Inflammatory macrophage treated with lipopolysaccharide for 4 hours (primary cell): ENCODE data around the gene PPDPF.
"Not testable (repeated sequence)": the region's sequence is repeated elsewhere in the genome, so short reads cannot be mapped to it uniquely, and the experiment has no call there.

Source experiments
- DNase-seq: peaks from one replicate; pipeline ENCODE4 v3.0.0-alpha.2; 2020

PPDPF gene, protein sequence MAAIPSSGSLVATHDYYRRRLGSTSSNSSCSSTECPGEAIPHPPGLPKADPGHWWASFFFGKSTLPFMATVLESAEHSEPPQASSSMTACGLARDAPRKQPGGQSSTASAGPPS

DNA sequence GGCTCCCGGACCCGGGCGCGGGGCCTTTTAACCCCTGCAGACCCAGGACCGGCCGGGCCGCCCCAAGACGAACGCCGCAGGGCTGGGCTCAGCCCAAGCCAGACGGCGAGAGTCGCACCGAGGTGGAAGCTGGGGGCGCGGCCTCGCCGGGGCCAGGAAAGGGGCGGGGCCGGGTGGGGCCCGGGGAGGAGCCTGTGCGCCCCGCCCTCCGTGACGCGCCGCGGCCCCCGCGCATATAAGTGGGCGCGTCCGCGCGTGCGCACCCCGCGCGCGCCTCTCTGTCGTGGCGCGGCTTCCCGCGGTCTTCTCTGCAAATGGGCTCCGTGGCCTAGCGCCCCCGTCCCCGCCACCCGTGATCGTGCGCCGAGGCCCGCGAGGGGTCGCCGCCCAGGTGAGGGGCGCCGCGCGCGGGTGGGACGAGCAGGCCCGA lies at the start of gene PPDPF:
PPDPF (plus strand) TSS at position 262 of the 430 bp plus-strand sequence. CDS start 544 bp downstream, outside the sequence.
- peak; percentile 79 for DNase-seq

GRCh38 chr20:63471002-63471716 lies 49.4 kb upstream of the PPDPF start:
- no peak for DNase-seq

- no peak for DNase-seq
Observed at GRCh38 chr20:63471717-63471980, 48.9 kb upstream of the PPDPF start.

DNA sequence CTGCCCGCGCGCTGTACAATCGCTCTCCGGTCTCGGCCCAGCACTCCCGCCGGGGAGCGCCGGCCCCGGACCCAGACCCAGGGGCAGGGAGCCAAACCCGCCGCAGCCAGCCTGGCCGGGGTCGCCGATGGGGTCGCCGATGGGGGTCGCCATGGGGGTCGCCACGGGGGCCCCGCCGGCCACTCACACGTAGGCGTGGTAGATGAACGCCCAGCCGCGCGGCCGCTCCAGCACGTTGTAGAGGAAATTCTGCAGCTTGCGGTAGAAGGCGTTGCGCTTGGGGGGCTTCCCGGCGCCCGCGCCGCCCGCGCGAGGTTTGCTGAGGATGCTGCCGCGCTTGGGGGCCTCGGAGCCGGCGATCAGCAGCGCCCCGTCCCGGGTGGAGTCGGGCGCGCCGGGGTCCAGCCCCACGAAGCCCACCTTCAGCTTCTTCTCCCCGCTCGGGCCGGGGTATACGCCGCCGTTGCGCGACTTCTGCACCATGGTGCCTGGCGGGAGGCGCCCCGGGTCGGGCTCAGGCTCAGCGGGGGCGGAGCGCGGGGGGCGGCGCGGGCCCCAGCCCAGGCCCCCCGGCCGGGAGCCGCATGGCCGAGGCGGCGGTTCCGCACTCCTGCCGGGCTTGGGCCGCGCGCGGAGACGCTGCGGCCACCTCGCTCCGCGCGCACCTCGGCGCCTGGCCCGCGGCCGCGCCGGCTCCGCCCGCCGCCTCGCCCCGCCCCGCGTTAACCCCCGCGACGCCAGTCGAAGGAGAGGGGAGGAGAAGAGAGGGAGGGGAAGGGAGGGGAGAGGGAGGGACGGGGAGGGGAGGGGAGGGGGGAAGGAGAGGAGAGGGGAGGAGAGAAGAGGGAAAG lies 48.4 kb upstream of the PPDPF start, which contains the start of gene KCNQ2:
KCNQ2 (minus strand) TSS at position 675 of the 851 bp plus-strand sequence; CDS start at position 483, 192 bp downstream.
- no peak for DNase-seq

GRCh38 chr20:63472862-63473390 lies 47.6 kb upstream of the PPDPF start:
- no peak for DNase-seq

DNA sequence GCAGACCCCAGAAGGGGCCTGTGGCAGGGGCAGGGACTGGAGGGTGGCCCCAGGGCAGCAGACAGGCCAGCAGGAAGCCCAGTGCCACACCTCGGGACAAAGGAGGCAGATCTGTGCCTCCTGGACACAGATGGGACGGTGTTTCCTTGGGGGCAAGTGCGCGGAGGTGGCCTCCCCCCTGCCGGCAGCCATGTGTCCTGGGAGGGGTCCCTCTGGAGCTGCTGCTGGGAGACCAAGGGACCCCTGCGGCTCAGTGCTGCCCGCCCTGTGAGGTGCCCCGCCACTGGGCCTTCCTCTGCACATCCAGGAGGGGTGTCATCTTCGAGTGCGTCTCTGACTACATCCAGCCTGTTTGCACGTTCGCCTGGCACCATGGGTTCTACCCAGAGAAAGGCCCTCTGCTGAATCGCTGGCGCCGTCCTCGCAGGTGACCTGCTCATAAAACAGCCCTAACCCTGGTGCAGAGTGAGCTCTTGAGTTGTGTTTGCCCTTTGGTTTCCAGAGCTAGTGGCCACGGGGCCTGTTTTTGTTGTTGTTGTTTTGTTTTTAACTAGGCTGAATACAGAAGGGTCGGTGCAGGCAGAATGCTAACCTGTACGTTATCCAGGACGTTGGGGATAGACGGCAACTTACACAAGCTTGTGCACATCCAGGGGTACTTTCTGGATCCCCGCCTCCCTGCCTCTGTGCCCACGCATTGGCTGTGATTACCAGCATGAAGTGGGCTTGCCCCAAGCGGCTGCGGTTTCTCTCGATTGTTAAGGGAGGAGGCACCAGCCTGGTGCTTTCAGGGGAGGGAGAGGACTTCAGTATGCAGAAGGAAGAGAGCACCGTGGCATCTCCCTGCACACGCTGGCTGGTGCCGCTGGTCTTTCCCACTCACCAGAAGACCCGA lies 46.8 kb upstream of the PPDPF start:
- no peak for DNase-seq

- DNase-seq: no peak
Observed at GRCh38 chr20:63475209-63475608, 45.4 kb upstream of the PPDPF start.

DNA sequence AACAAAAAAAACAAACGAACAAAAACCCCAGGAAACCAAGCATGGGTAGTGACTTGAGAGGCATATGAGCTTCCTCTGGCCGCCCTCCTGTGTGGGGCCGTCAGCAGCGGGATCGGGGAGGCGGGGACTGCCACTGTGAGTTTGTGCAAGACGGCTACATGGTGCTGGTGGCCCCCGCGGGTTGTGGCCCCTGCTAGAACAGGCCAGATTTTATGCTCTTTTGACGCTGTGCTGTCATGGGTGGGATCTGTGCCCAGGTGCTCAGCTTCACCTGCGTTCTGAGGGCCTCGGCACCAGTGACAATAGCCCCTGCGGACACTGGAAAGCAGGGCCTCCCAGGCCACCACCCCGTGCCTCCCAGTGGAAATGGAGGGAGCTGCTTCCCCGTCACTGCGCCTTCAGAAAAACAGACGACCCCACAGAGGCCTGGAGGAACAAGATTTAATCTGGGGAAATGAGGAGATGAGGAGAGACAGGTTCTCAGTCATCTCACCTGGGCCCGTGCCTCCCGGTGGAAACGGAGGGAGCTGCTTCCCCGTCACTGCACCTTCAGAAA lies 43.4 kb upstream of the PPDPF start:
- no peak for DNase-seq

DNA sequence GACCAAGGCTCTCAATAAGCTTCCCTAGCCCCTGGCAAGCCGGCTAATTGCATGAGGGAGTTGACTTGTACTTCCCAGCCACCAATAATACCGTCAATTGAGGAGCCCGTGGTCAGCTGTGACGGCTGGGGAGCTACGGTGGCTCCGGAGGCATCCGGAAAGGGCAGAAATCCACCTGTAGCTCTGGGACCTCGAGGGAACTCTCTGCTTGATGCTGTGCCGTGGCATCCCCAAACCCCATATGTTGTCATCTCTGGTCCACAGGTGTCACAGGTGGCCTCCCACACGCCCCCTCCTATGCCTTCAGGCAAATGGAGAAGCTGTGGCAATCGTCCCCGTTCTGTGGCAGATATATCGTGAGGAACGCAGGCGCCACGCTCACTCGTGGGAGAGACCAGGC lies 42.6 kb upstream of the PPDPF start:
- DNase-seq: no peak

- DNase-seq: no peak
Observed at GRCh38 chr20:63478346-63479302, 41.9 kb upstream of the PPDPF start.

- not testable (repeated sequence) for DNase-seq
Observed at GRCh38 chr20:63479695-63480419, 40.7 kb upstream of the PPDPF start.

DNA sequence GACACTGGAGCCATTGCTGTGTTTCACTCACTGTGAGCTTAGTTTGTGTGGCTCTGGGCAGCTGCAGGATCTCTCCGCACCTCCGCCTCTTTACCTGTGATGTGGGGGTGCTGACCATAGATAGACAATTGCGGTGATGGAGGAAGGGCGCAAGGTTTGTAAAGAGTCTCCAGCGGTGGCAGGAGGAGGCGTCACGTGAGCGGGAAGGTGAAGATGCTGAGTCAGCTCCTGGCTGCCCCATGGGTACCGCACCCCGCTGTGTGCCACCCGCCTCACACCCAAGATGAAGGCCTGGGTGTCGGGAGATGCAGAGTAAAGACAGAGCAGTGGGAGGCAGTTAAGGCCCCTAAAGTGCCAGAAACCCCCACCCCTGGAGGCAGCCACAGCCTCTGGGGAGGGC lies 39.1 kb upstream of the PPDPF start:
- DNase-seq: no peak

DNA sequence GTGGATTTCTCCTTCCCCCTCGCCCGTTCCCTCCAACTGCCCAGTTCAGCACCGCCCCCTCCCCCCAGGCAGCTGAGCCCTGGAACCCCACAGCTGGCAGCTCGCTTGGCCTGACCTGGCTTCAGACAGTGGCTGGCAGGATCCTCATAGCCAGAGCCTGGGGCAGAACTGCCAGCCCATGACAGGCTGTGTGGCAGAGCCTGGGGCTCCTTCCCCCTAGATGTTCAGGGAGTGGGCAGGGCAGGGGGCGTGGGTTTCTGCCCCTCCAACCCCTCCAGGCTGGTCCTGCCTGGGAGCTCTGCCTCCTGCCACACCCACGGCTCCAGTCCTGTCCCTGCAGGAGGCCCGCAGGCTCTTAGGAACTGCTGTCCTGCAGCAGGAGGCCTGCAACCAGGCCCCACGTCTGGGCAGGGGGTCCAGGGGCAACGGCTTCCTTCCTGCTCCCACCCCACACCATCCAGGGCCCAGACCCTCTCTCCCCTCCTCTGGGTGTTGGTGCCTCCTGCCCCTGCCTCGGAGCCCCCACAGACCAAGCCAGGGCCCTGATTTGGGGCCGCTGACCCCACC lies 38.5 kb upstream of the PPDPF start:
- no peak for DNase-seq

DNA sequence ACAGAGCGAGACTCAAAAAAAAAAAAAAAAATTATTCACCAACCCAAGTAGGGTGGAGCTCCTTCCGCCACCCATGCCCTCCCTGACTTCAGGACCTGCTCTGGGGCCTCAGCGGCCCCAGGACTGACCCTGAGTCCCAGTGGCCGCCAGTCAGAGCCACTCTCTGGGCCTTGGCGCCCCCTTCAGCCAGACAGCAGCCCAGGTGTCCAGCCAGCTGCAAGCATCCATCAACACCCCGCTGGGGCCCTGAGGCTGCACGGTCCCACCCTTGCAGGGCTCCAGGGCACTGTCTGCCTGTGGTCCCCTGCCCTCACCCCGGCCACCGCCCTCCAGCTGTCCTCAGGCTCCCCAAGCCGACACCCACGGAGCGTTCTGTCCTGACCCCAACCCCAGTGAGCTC lies 36.7 kb upstream of the PPDPF start:
- DNase-seq: no peak

DNA sequence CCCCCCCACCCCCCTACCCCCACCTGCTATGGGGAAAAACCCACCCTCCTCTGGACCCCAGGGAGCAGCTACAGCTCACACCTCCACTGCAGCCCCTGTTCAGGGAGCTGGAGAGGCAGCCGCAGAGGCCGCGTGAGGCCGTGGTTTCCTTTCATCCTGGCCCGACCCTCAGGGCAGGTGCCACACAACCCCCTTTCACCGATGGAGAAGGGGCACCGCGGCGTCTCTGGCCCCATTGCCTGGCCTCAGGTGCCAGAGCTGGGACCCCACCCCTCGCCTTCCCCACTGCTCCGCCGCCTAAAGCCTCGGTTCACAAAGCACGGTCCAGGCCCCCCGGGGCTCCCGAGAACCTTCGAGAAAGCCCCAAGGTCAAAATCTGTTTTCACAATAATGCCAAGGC lies 36.3 kb upstream of the PPDPF start:
- DNase-seq: no peak

DNA sequence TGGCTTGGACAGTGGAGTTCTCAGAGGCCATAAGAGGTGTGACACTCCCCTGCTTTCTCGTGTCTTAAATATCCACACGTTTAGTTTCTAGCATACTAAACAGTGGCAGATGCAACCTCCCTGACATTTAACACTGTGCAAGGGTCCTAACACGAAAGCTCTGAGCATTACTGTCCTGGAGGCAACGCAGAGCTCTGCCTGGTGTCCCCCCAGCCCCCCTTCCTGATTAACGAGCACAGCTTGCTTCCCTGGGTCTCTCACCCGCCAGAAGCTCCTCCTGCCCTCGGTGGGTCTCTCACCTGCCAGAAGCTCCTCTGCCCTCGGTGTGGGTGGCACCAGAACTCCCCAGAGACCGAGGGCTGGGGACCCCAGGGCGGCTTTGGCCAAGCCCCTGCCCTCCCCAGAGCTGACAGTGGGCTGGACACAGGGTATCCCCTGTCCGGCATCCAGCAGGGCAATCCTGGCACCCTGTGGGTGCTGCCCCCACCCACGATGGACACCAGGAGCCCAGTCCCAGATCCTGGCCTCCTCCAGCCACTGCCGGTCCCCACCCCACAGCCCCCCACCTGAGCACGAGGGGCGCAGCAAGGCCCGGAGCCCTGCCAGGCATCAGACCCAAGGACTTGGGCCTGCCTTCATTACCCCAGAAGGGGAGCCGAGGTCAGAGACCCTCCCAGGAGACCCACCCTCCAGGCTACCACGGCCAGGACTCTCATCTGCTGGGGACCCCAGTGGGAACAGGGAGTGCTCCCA lies 35.7 kb upstream of the PPDPF start:
- no peak for DNase-seq

DNA sequence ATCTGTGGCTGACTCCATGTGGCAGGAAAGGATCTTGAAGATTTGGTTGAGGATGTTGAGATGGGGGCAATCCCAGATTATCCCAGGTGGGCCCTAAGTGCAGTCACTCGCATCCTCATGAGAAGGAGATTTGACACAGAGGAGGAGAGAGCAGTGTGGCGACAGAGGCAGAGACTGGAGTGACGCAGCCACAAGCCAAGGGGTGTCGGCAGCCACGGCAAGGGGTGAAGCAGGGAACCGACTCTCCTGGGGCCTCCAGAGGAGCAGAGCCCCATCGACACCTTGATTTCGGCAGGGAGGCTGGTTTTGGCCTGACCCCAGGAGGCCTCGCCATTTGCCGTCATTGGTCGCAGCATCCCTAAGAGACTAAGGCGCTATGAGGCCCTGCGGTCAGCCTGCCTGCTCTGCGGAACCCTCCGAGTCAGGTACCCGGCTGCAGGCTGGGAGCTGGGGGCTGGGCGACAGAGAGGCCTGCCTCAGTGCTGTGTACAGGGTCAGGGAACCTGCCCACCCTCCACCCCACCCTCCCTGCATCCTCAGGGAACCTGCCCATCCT lies 34.2 kb upstream of the PPDPF start:
- DNase-seq: no peak

DNA sequence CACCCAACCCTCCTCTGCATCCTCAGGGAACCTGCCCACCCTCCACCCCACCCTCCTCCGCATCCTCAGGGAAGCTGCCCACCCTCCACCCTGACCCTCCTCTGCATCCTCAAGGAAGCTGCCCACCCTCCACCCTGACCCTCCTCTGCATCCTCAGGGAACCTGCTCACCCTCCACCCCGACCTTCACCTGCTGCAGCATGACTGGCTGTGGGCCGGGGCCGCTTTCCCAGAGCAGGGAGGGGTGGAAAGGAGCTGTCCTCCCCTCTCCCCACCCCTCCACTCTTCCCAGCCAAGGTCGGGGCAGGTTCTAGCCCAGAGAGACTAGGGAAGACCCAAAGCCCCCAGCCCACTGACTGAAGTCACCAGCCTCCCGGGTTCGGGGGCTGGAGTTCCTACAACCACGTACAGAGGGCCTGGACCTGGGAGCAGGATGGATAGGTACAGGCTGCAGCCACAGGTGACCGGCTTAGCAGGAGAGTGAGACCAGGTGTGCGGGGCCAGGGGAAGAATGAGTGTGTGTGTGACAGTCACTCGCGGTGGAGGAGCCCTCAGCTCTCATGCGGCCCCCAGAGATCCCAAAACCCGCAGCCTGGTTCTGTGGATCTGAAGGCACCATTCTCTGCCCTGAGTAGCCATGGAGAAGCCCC lies 33.3 kb upstream of the PPDPF start:
- no peak for DNase-seq
